Adrenal gland (tissue), 12 donors: Measurements from ENCODE around the gene TRAPPC12. TPM values are rescaled to one million over a fixed set of nuclear protein-coding genes. Genes with fewer than 3 reads are reported as not detected.
A peak's percentile ranks its signal among the peaks of the same experiment; 100 is the strongest.

ENCODE experiments used
- DNase-seq, 7 donors: peaks; one replicate each; pipeline ENCODE4 v3.0.0-alpha.2; 2019 to 2020
- H3K27ac ChIP-seq, 5 donors: fragments of 200-600 bp; sonication (generic) in 4 of 5; 1 replicate in 3 of 5; 2 replicates in 2 of 5; pipeline versions ENCODE4 v1.5.1 to v1.8.0; 2016 to 2020; ENCODE audit warnings: mild to moderate bottlenecking in 1 of 5
- H3K27me3 ChIP-seq: fragments of 200-600 bp; 2 replicates; pipeline ENCODE4 v1.8.0; 2021
- H3K36me3 ChIP-seq, 2 donors: fragments of 200-600 bp; replicated peaks in 1 of 2; 1 replicate in 1 of 2; 2 replicates in 1 of 2; pipeline versions ENCODE4 v1.5.1 to v1.8.0; 2018 to 2022
- H3K4me1 ChIP-seq, 2 donors: fragments of 200-600 bp; replicated peaks in 1 of 2; 1 replicate in 1 of 2; 2 replicates in 1 of 2; pipeline versions ENCODE4 v1.5.1 to v1.8.0; 2018 to 2021
- H3K4me3 ChIP-seq, 4 donors: fragments of 200-600 bp; sonication (generic) in 3 of 4; one replicate each; pipeline ENCODE4 v1.5.1; 2016 to 2018
- H3K9me3 ChIP-seq, 3 donors: fragments of 200-600 bp; sonication (generic) in 1 of 3; replicated peaks in 1 of 3; 1 replicate in 2 of 3; 2 replicates in 1 of 3; pipeline versions ENCODE4 v1.5.1 to v1.8.0; 2016 to 2021
- CTCF ChIP-seq, 6 experiments: fragments of 450-650 bp in 4 of 6; fragments of 200-600 bp in 2 of 6; sonication (generic) in 1 of 6; IDR thresholded peaks; 1 replicate in 5 of 6; 2 replicates in 1 of 6; pipeline versions ENCODE4 v1.5.1 to v1.8.0; 2016 to 2021; ENCODE audit warnings: antibody characterized with exemption in 6 of 6, mild to moderate bottlenecking in 2 of 6, moderate library complexity in 1 of 6
- POLR2A ChIP-seq, 2 donors: fragments of 450-650 bp; IDR thresholded peaks; one replicate each; pipeline ENCODE4 v1.6.1; 2017; ENCODE audit warnings: antibody characterized with exemption in 2 of 2, mild to moderate bottlenecking in 2 of 2, moderate library complexity in 1 of 2
- WGBS, 4 donors: extraction: QIAGEN DNeasy Blood & Tissue Kit in 2 of 4; methylation state at CpG; one replicate each; pipeline versions ENCODE4 v1.1.5 to v1.1.7; 2013 to 2017; 5-methylcytosine and 5-hydroxymethylcytosine counted together
- intact Hi-C, 2 donors: fragments of 100-400 bp; cut with DNase I; formaldehyde crosslinking; loops; one replicate each; pipeline versions ENCODE4 v1.14.1 to v1.15.0; 2022 to 2023
- polyA plus RNA-seq, 3 donors: library from polyadenylated mRNA; stranded (reverse); fragments of 200-250 nt in 2 of 3; fragments of 350-450 nt in 1 of 3; fragmentation: Illumina TruSeq in 1 of 3; extraction: RNeasy Lipid Tissue Mini Kit (QIAGEN cat#74804) in 1 of 3; gene quantifications; one replicate each; pipeline ENCODE4 v1.2.3, GENCODE V29; 2013 to 2014
- total RNA-seq, 9 donors: library from RNA; depleted of rRNA in 4 of 9; stranded (reverse); fragments of >200 nt in 4 of 9; fragments of 120-200 nt in 1 of 9; fragmentation: NEBNext Ultra II Directional in 1 of 9; extraction: Animal tissue kit (Norgen Biotek cat#: 25700) in 1 of 9; gene quantifications; one replicate each; pipeline versions ENCODE4 v1.1.0 to v1.2.4, GENCODE V29; 2013 to 2023
- donor health status: healthy with polysubstance abuse.
- donor health status: Bipolar disorder and iron deficiency.
- donor health status: DM: yes; HTN: yes; CAD: no.
- donor health status: DM: no; HTN: no; CAD: no.
- donor health status: DM: no; HTN: no; CAD: no.
- donor health status: DM: yes; HTN: yes; CAD: no.

Gene TRAPPC12
- total and polyA plus RNA-seq, 12 donors = 58.3 to 334 (median 99.5) TPM

- peak; percentile 56 to 83 (median 69) for DNase-seq
- peaks cover 7 to 29% of the 10 kb centered on the region in 2 donors for H3K4me1 ChIP-seq
- no peak overlapping the region for H3K4me3 ChIP-seq
- WGBS, 4 donors = 31 to 50% (median 35%) methylated on average over 8 to 9 of the region's 9 CpGs
- peaks cover 0 to 18% (median 8%) of the 10 kb centered on the region in 3 donors for H3K9me3 ChIP-seq
- no peaks in the 10 kb centered on the region for H3K27me3 ChIP-seq
- TF ChIP-seq POLR2A (IDR thresholded peaks at IDR 0.05) (peak in 1 of 2 donors; percentile 28), CTCF (IDR thresholded peaks at IDR 0.05) (no peak)
- intact Hi-C loops = no loop called here
- peaks cover 0 to 24% of the 10 kb centered on the region in 2 donors for H3K36me3 ChIP-seq
- peak overlapping the region in 2 of 5 donors; percentile 19 to 32 for H3K27ac ChIP-seq
These were observed 20.3 kb downstream of the TRAPPC12 start for GRCh38 chr2:3399829-3400228.

- intact Hi-C loops = no loop called here
- H3K4me3 ChIP-seq = no peak overlapping the region
- peak overlapping the region in 4 of 5 donors; percentile 2 to 73 (median 32) for H3K27ac ChIP-seq
- H3K4me1 ChIP-seq = peaks cover 7 to 36% of the 10 kb centered on the region in 2 donors
- H3K27me3 ChIP-seq = no peaks in the 10 kb centered on the region
- 40 to 59% (median 54%) methylated on average over 11 of the region's 11 CpGs for WGBS, 4 donors
- H3K36me3 ChIP-seq = peaks cover 0 to 26% of the 10 kb centered on the region in 2 donors
- peak in 3 of 7 donors; percentile 31 to 64 (median 44) for DNase-seq
- no peaks in the 10 kb centered on the region for H3K9me3 ChIP-seq
- TF ChIP-seq CTCF (IDR thresholded peaks at IDR 0.05) = no peak
- no peak for TF ChIP-seq POLR2A (IDR thresholded peaks at IDR 0.05)
These were observed 24.3 kb downstream of the TRAPPC12 start for GRCh38 chr2:3403587-3404334.

- Histone ChIP-seq H3K4me1 (peaks cover 7 to 32% of the 10 kb centered on the region in 2 donors), H3K27me3 (no peaks in the 10 kb centered on the region), H3K27ac (peak overlapping the region in 3 of 5 donors; percentile 2 to 73 (median 14)), H3K4me3 (no peak overlapping the region), H3K36me3 (peaks cover 0 to 26% of the 10 kb centered on the region in 2 donors), H3K9me3 (no peaks in the 10 kb centered on the region)
- 72 to 84% (median 79%) methylated on average over 11 of the region's 11 CpGs for WGBS, 4 donors
- intact Hi-C loops = no loop called here
- DNase-seq = peak in 1 of 7 donors; percentile 53
- TF ChIP-seq CTCF (IDR thresholded peaks at IDR 0.05) (no peak), POLR2A (IDR thresholded peaks at IDR 0.05) (no peak)
These were observed 24.9 kb downstream of the TRAPPC12 start for GRCh38 chr2:3404349-3404894.

- Histone ChIP-seq H3K27me3 (no peaks in the 10 kb centered on the region), H3K36me3 (peaks cover 0 to 26% of the 10 kb centered on the region in 2 donors), H3K4me3 (no peak overlapping the region), H3K27ac (peak overlapping the region in 1 of 5 donors; percentile 10), H3K9me3 (no peaks in the 10 kb centered on the region), H3K4me1 (peaks cover 7 to 26% of the 10 kb centered on the region in 2 donors)
- intact Hi-C loops = no loop called here
- 79 to 92% (median 89%) methylated on average over 6 of the region's 6 CpGs for WGBS, 4 donors
- DNase-seq = no peak
- TF ChIP-seq CTCF (IDR thresholded peaks at IDR 0.05) = no peak
- no peak for TF ChIP-seq POLR2A (IDR thresholded peaks at IDR 0.05)
These were observed 25.8 kb downstream of the TRAPPC12 start for GRCh38 chr2:3405307-3405706.
